GM23248 (cell line): ENCODE data around the gene ATP5PD. TPM values are rescaled to one million over a fixed set of nuclear protein-coding genes. Genes with fewer than 3 reads are reported as not detected.

Experiments
- DNase-seq: peaks from one replicate; pipeline ENCODE4 v3.0.0-alpha.2; 2015
- H2AFZ ChIP-seq: fragments of 200-600 bp; sonication (generic); 2 replicates; pipeline ENCODE4 v1.6.1; 2016; ENCODE audit warnings: antibody characterized with exemption
- H3F3A ChIP-seq: fragments of 200-600 bp; sonication (generic); 2 replicates; pipeline ENCODE4 v1.6.1; 2016; ENCODE audit warnings: mild to moderate bottlenecking, antibody characterized with exemption, mixed run types; ENCODE audit not compliant: insufficient read depth
- H3K27ac ChIP-seq: fragments of 200-600 bp; sonication (generic); 2 replicates; pipeline ENCODE4 v1.5.1; 2016; ENCODE audit warnings: mild to moderate bottlenecking
- H3K27me3 ChIP-seq: fragments of 200-600 bp; sonication (generic); replicated peaks from 2 replicates; pipeline ENCODE4 v1.6.1; 2016; ENCODE audit warnings: mild to moderate bottlenecking; ENCODE audit not compliant: insufficient read depth
- H3K36me3 ChIP-seq: fragments of 200-600 bp; sonication (generic); 2 replicates; pipeline ENCODE4 v1.6.1; 2016; ENCODE audit warnings: low read depth, mild to moderate bottlenecking
- H3K4me1 ChIP-seq: fragments of 200-600 bp; sonication (generic); 2 replicates; pipeline ENCODE4 v1.6.1; 2016; ENCODE audit warnings: mild to moderate bottlenecking; ENCODE audit not compliant: insufficient read depth
- H3K4me2 ChIP-seq: fragments of 200-600 bp; sonication (generic); one replicate; pipeline ENCODE4 v1.6.1; 2016; ENCODE audit warnings: mild to moderate bottlenecking; ENCODE audit not compliant: unreplicated experiment
- H3K4me3 ChIP-seq: fragments of 200-600 bp; sonication (generic); 2 replicates; pipeline ENCODE4 v1.5.1; 2016; ENCODE audit warnings: mild to moderate bottlenecking
- H3K79me2 ChIP-seq: fragments of 200-600 bp; sonication (generic); 2 replicates; pipeline ENCODE4 v1.6.1; 2016; ENCODE audit warnings: mild to moderate bottlenecking; ENCODE audit not compliant: insufficient read depth
- H3K9ac ChIP-seq: fragments of 200-600 bp; sonication (generic); 2 replicates; pipeline ENCODE4 v1.6.1; 2016; ENCODE audit warnings: mild to moderate bottlenecking
- H3K9me2 ChIP-seq: fragments of 200-600 bp; sonication (generic); 2 replicates; pipeline ENCODE4 v1.6.1; 2016; ENCODE audit warnings: mixed run types, mild to moderate bottlenecking, moderate library complexity; ENCODE audit not compliant: insufficient read depth
- H3K9me3 ChIP-seq: fragments of 200-600 bp; sonication (generic); one replicate; pipeline ENCODE4 v1.6.1; 2017; ENCODE audit warnings: low read depth
- H4K20me1 ChIP-seq: fragments of 200-600 bp; sonication (generic); 2 replicates; pipeline ENCODE4 v1.6.0; 2016; ENCODE audit not compliant: insufficient read depth
- EZH2 ChIP-seq: fragments of 200-600 bp; sonication (generic); IDR thresholded peaks from 2 replicates; pipeline ENCODE4 v1.6.1; 2018; ENCODE audit warnings: antibody characterized with exemption, mild to moderate bottlenecking; ENCODE audit not compliant: insufficient read depth, poor library complexity, severe bottlenecking
- EZH2phosphoT487 ChIP-seq: fragments of 200-600 bp; sonication (generic); IDR thresholded peaks from 2 replicates; pipeline ENCODE4 v1.6.1; 2018; ENCODE audit warnings: antibody characterized with exemption, moderate library complexity, mild to moderate bottlenecking, low read depth; ENCODE audit not compliant: insufficient read depth
- WGBS, 2 experiments: methylation state at CpG; one replicate each; pipeline ENCODE4 v1.1.6; 2015 to 2017; ENCODE audit warnings: low lambda C conversion rate in 2 of 2, low coverage in 1 of 2; ENCODE audit errors: missing lambda C conversion rate in 2 of 2; 5-methylcytosine and 5-hydroxymethylcytosine counted together
- in situ Hi-C: fragments of 300-500 bp; cut with MboI; formaldehyde crosslinking; loops from 2 replicates; pipeline ENCODE4 v1.15.0; 2020
- polyA plus RNA-seq: library from polyadenylated mRNA; unstranded; fragments of >200 nt; fragmentation: Nextera tagmentation; extraction: Ambion mirVana; gene quantifications from 2 replicates; pipeline ENCODE4 v1.2.1, GENCODE V29; 2016
- total RNA-seq: library from RNA; depleted of rRNA; stranded (reverse); fragments of >200 nt; shearing (Covaris generic); gene quantifications from 2 replicates; pipeline ENCODE4 v1.2.3, GENCODE V29; 2014

The ATP5PD gene
- total and polyA plus RNA-seq, 2 experiments from 2014 or later = 215 to 522 TPM

- in situ Hi-C loops = no loop called here
- no peaks in the 10 kb centered on the region for H3K27me3 ChIP-seq
- H3K79me2 ChIP-seq = peaks cover 7% of the 10 kb centered on the region; the same call in 1 of the 2 replicates
- 95 to 97% methylated on average over 9 to 10 of the region's 10 CpGs for WGBS, 2 experiments
- no peak overlapping the region for H3K27ac ChIP-seq
- no peak overlapping the region for H3K4me2 ChIP-seq
- no peak overlapping the region for H3K9ac ChIP-seq
- no peaks in the 10 kb centered on the region for H3K9me2 ChIP-seq
- DNase-seq = no peak
- H2AFZ ChIP-seq = no peak overlapping the region
- TF ChIP-seq EZH2phosphoT487 (no peak), EZH2 (no peak)
- no peak overlapping the region for H3K4me3 ChIP-seq
- H3K36me3 ChIP-seq = peaks cover 16% of the 10 kb centered on the region; the same call in 1 of the 2 replicates
- no peaks in the 10 kb centered on the region for H3K9me3 ChIP-seq
- no peaks in the 10 kb centered on the region for H4K20me1 ChIP-seq
- H3F3A ChIP-seq = peaks cover 17% of the 10 kb centered on the region; the same call in 1 of the 2 replicates
- H3K4me1 ChIP-seq = peaks cover 11% of the 10 kb centered on the region; the same call in 1 of the 2 replicates
Measured at GRCh38 chr17:75061055-75061438, 14.3 kb upstream of the ATP5PD start.

- H3K79me2 ChIP-seq = peaks cover 10% of the 10 kb centered on the region; the same call in 1 of the 2 replicates
- H2AFZ ChIP-seq = 0 out of 2 replicates have a peak overlapping the region, but pooled peaks have one; percentile 54
- H3K9ac ChIP-seq = peak overlapping the region; percentile 30; the same call in 1 of the 2 replicates
- H3F3A ChIP-seq = peaks cover 17% of the 10 kb centered on the region; the same call in 1 of the 2 replicates
- in situ Hi-C loops = no loop called here
- H3K27me3 ChIP-seq = no peaks in the 10 kb centered on the region
- peak overlapping the region; percentile 72 for H3K27ac ChIP-seq
- H3K4me1 ChIP-seq = peaks cover 7% of the 10 kb centered on the region; the same call in 1 of the 2 replicates
- H3K36me3 ChIP-seq = peaks cover 16% of the 10 kb centered on the region; the same call in 1 of the 2 replicates
- H3K4me3 ChIP-seq = no peak overlapping the region
- WGBS, 2 experiments = 95 to 96% methylated on average over 20 to 26 of the region's 26 CpGs
- no peak for DNase-seq
- peak overlapping the region; percentile 24 for H3K4me2 ChIP-seq
- TF ChIP-seq EZH2 = no peak
- TF ChIP-seq EZH2phosphoT487 = no peak
- H3K9me3 ChIP-seq = no peaks in the 10 kb centered on the region
- no peaks in the 10 kb centered on the region for H3K9me2 ChIP-seq
- no peaks in the 10 kb centered on the region for H4K20me1 ChIP-seq
Measured at GRCh38 chr17:75060434-75061054, 13.8 kb upstream of the ATP5PD start.

- H3K27ac ChIP-seq = peak overlapping the region; percentile 72
- H3K4me2 ChIP-seq = peak overlapping the region; percentile 24
- H2AFZ ChIP-seq = 0 out of 2 replicates have a peak overlapping the region, but pooled peaks have one; percentile 54
- in situ Hi-C loops = no loop called here
- H3K9ac ChIP-seq = peak overlapping the region; percentile 30; the same call in 1 of the 2 replicates
- H3K9me2 ChIP-seq = no peaks in the 10 kb centered on the region
- H3K79me2 ChIP-seq = peaks cover 15% of the 10 kb centered on the region; the same call in 1 of the 2 replicates
- 57 to 58% methylated on average over 25 of the region's 25 CpGs for WGBS, 2 experiments
- H4K20me1 ChIP-seq = no peaks in the 10 kb centered on the region
- peaks cover 4% of the 10 kb centered on the region; the same call in 1 of the 2 replicates for H3K4me1 ChIP-seq
- no peaks in the 10 kb centered on the region for H3K9me3 ChIP-seq
- no peak for TF ChIP-seq EZH2
- TF ChIP-seq EZH2phosphoT487 = no peak
- peaks cover 19% of the 10 kb centered on the region; the same call in 1 of the 2 replicates for H3K36me3 ChIP-seq
- H3K4me3 ChIP-seq = no peak overlapping the region
- H3K27me3 ChIP-seq = no peaks in the 10 kb centered on the region
- H3F3A ChIP-seq = peaks cover 17% of the 10 kb centered on the region; the same call in 1 of the 2 replicates
- DNase-seq = peak; percentile 85
Measured at GRCh38 chr17:75059369-75060345, 12.9 kb upstream of the ATP5PD start.

DNA sequence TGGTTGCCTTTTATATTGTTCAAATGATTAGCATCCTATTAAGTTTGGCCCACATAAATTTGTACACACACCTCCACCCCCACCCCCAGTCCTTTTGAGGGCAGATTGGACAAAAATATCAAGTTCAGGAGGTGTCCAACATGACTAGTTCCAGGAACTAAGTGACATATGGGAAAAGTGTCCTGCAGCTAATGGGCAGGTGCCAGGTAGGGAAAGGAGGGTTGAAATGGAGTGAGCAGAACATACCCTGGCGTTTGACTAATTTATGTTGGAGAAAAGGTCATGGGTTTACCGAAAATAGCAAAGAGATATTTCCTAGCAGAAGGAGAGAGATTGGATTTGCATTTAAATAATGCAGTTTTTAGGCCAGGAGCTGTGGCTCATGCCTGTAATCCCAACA is 5.2 kb upstream of the ATP5PD start:
- H3F3A ChIP-seq = peaks cover 17% of the 10 kb centered on the region
- H3K27me3 ChIP-seq = no peaks in the 10 kb centered on the region
- no peak overlapping the region for H3K27ac ChIP-seq
- H3K4me1 ChIP-seq = peaks cover 10% of the 10 kb centered on the region; the same call in 1 of the 2 replicates
- H3K4me3 ChIP-seq = no peak overlapping the region
- no peak overlapping the region for H2AFZ ChIP-seq
- H3K36me3 ChIP-seq = peaks cover 14% of the 10 kb centered on the region; the same call in 1 of the 2 replicates
- in situ Hi-C loops = no loop called here
- H3K4me2 ChIP-seq = no peak overlapping the region
- H3K9me2 ChIP-seq = no peaks in the 10 kb centered on the region
- DNase-seq = no peak
- no peaks in the 10 kb centered on the region for H3K9me3 ChIP-seq
- 97 to 100% methylated on average over 2 of the region's 2 CpGs for WGBS, 2 experiments
- TF ChIP-seq EZH2phosphoT487 = no peak
- no peak for TF ChIP-seq EZH2
- peaks cover 46% of the 10 kb centered on the region for H3K79me2 ChIP-seq
- no peaks in the 10 kb centered on the region for H4K20me1 ChIP-seq
- no peak overlapping the region for H3K9ac ChIP-seq
